Activated naive CD4-positive, alpha-beta T cell (primary cell): ENCODE measurements around the gene PANX1.

ENCODE experiments used
- DNase-seq, 4 experiments: peaks; one replicate each; lab custom pipeline; 2025; lab: John Stamatoyannopoulos, UW

Gene PANX1

DNA sequence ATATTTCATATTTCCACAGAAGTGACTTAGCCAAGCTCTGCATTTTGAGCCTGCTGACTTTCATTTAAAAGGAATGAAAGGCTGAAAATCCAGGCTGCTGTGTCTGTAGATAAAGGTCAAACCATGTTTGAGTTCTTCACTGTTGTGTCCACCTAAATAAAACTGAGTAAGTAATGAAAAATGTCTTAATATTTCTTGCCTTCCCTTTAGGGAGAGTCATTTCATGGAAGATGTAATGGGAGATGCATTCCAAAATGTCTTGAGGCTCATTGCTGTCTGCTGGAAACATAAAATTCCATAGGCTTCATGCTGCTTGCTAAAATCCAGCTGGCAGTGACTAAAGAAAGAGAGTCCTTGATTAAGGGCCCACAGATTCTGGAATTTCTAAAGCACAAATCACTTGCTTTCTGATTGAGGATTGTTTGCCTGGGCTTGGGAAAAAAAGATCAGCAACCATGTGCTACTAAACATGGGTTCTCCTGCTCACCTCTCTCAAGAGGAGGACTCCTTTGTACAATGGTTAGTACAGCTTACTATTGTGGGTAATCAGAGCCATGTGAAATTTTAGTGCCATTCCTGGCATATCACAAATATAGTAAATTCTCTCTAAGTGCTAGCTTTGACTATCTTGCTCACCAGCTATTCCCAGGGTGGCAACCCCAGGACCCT lies 56.9 kb downstream of the PANX1 start:
- DNase-seq = no peak

GRCh38 chr11:94186342-94187203 lies 57.9 kb downstream of the PANX1 start:
- no peak for DNase-seq

- no peak for DNase-seq
Observed at GRCh38 chr11:94193288-94193687, 64.6 kb downstream of the PANX1 start.

DNA sequence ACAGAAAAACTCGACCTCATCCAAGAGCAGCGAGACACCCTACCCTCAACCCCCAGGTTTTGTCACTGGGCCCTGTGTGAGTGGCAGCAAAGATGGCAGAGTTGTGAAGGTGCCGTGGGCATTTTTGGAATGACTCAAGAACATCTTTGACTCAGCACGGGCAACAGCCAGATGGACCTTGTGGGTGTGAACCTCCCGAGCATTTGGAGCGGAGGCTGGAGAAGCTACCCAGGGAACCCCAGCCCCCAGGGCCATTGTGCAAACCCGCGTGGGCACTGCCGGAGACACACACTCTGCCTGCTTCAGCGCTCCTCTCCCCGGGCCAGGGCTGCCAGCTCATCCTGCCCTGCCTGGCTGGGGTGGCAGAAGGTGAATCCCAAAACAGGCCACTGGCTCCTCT lies 66.1 kb downstream of the PANX1 start:
- DNase-seq = no peak

DNA sequence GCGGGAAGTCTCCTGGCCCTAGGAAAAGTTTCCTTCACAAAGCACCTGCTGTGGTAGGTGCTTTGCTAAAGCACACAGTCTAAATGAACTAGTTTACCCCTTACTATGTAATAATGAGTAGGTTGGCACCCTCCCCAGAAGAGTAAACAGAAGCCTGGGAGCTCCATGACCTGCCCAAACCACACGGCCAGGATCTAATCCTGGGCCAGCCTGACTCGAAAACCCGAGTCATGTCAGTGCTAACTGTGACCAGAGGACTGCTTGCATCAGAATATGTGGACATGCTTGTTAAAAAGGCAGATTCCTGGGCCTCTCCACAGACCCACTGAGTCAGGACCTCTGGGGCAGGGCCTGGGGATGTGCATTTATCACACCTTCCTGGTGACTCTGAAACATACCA lies 67.7 kb downstream of the PANX1 start:
- no peak for DNase-seq

GRCh38 chr11:94198718-94199117 lies 70.1 kb downstream of the PANX1 start:
- DNase-seq = no peak

GRCh38 chr11:94199136-94200130 lies 70.8 kb downstream of the PANX1 start:
- no peak for DNase-seq

DNA sequence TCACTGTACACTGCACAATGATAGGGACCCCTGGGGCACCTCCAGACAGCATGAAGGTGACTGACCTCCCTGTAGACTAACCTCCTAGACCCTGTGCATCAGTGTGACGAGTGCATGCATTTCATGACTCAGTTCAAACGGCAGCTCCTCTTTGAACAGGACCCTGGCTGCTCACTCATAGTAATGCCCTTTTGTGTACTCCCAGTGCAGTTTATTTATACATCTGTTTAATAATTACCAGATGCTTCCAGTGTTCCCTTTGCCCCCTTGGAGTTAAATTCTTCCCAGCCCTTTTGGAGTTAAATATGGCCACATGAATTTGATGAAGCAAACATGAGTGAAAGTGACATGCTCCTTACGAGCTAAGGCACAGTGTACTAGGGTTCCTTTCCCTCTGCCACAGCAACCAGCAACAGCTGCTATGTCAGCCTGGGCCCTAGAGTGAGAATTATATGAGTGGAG lies 72.4 kb downstream of the PANX1 start:
- no peak for DNase-seq

GRCh38 chr11:94203070-94203469 lies 74.4 kb downstream of the PANX1 start:
- DNase-seq = no peak

DNA sequence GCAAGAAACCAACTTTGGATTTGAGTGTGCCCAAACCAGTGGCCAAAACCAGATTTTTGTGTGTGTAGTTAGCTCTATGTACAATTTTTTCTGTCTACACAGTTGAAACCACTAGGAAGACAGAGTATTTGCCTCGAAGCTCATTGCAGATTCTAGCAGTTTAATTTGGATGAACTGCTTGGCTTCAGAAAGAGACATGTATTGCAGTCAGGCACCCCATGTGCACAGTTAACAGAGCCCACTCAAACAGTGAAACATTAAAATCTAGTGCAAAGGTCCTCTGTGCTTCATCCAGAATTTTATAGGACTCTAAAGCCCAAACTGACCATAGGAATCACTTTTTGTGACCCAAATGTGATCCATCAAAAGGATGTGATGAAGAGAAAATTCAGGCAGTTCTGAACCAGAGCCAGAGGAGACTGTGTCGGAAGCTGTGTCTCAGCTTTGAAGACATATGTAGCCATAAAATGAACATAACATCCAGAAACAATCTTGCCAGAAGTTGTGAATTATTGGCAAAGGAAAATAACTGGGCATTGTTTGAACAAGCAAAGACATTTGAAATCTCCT lies 82.7 kb downstream of the PANX1 start:
- no peak for DNase-seq

DNA sequence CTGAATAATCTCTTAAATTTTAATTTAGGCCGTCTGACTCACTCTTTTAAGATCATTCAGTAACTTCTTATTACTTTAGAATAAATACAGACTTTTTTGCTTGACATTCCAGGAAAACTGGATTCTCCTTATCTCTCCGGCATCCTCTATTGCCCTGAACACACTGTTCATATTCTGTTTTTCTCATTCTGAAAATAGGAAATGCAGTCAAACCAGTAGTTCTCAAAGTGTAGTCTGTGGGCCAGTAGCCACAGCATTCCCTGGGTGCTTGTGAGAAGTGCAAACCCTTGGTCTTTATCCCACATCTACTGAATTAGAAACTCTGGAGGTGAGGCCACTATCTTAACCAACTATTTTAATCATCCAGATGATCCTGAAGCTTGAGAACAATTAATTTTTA lies 84.3 kb downstream of the PANX1 start:
- no peak for DNase-seq

DNA sequence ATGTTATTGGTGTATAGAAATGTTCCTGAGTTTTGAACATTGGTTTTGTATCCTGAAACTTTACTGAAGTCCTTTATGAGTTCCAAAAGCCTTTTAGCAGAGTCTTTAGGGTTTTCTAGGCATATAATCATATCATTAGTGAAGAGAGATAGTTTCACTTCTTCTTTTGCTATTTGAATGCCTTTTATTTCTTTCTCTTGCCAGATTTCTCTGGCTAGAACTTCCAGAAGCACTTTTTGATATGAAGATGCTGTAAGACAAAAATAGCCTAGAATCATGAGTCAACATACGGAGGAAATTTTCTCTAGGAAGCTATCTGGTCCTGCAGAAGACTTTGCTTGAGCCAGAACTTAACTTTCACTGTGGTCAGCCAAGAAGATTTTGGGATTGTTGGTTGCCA lies 89.1 kb downstream of the PANX1 start:
- no peak for DNase-seq

- no peak for DNase-seq
Observed at GRCh38 chr11:94218372-94218771, 89.7 kb downstream of the PANX1 start.

DNA sequence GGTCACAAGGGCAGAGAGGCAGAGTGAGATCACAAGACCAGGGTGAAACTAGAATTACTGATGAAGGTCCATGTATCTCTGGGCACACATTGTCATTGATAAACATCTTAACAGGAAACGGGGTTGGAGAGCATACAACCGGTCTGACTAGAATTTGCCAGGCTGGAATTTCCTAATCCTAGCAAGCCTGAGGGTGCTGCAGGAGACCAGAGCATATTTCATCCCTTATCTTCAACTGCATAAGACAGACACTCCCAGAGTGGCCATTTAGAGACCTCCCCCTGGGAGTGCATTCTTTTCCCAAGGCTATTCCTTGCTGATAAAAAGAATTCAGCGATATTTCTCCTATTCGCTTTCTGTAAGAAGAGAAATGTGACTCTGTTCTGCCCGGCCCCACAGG lies 91.1 kb downstream of the PANX1 start:
- DNase-seq = no peak

DNA sequence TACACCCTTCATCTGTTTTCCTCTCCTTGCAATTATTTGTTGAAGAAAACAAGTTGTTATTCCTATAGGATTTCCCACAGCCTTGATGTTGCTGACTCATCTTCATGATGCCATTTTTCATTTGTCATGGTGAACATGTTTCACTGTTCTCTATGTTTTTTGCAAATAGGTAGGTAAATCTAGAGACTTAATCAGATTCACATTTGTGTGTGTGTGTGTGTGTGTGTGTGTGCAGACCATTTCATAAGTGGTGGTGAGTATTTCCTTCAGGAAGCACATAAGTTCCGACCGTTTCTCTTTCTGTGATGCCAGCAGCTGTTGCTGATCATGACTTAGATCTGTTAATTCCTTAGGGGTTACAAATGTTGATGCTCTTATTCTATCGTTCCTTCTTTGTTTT lies 95.4 kb downstream of the PANX1 start:
- no peak for DNase-seq
